ENCODE data around the gene SLC2A11.
"Not testable (repeated sequence)": the region's sequence is repeated elsewhere in the genome, so short reads cannot be mapped to it uniquely, and the experiment has no call there.

The SLC2A11 gene

GRCh38 chr22:23908587-23909205, 51.0 kb downstream of the SLC2A11 start:
- DNase-seq (ENCODE audit: low read depth) = no peak

GRCh38 chr22:23909296-23909898, 51.7 kb downstream of the SLC2A11 start:
- no peak for DNase-seq (ENCODE audit: low read depth)

GRCh38 chr22:23910496-23911190, 53.0 kb downstream of the SLC2A11 start:
- DNase-seq (ENCODE audit: low read depth) = no peak

DNA sequence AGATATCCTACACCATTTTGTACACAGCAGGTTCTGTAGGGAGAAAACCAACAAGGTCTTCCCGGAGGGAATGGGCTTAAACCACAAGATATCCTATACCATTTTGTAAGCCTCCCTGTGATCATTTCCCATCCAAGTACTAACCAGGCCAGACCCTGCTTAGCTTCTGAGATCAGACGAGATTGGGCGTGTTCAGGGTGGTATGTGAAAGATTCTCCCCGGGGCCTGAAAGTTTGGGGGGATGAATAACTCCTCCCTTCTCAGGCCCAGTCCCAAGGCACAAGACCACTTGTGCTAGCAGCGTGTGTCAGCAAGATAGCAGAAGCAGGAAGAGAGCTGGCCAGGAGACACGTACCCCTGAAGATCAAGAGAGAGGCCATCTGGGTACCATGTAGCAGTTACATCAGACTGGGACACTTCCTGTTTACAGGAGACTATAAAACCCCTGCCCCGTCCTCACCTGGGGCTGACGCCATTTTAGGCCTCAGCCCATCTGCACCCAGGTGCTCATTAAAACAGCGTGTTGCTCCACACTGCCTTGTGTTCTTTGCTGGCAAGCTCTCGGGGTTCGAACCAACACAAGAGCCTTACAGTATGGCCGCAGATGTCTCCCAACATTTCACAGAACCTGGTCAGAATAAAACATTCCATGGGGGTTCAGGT, 53.8 kb downstream of the SLC2A11 start:
- DNase-seq (ENCODE audit: low read depth) = no peak

- no peak for DNase-seq (ENCODE audit: low read depth)
Measured at GRCh38 chr22:23912293-23912903, 54.7 kb downstream of the SLC2A11 start.

- no peak for DNase-seq (ENCODE audit: low read depth)
Measured at GRCh38 chr22:23913306-23913660, 55.6 kb downstream of the SLC2A11 start.

DNA sequence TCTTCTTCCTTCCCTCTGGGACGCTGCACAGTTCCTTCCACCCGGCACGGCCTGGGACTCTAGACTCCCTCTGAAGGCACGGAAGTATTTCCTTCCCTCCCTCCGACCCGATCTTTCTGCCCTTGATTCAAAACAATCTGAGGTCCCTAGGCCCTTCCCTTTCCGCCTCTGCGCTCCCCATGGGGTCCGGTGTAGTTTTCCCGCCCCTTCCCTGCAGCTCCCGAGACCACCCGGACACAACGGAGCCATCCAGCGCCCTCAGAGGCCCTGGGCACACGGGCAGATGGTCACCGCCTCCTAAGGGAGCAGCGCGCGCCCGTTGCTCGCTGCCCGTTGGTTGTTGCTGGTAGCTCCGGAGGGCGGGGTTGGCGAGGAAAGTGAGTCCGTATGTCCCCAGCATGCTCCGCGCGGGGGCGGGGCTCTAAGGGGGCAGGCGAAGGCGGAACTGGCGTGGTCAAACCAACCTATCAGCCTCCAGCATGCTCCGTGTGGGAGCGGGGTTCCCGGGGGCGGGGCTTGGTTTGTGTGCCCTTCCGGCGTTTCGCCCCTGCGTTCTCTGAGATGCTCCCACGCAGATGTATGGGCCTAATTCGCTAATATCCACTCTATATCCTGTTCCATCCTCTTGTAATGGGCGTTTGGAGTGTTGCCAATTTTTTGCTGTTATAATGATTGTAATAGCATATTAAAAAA, 56.1 kb downstream of the SLC2A11 start:
- peak; percentile 99 for DNase-seq (ENCODE audit: low read depth)

GRCh38 chr22:23915290-23915689, 57.6 kb downstream of the SLC2A11 start:
- no peak for DNase-seq (ENCODE audit: low read depth)

- not testable (repeated sequence) for DNase-seq (ENCODE audit: low read depth)
Measured at GRCh38 chr22:23920267-23920611, 62.6 kb downstream of the SLC2A11 start.

GRCh38 chr22:23921586-23922201, 64.0 kb downstream of the SLC2A11 start:
- not testable (repeated sequence) for DNase-seq (ENCODE audit: low read depth)

- DNase-seq (ENCODE audit: low read depth) = no peak
Measured at GRCh38 chr22:23922921-23923320, 65.2 kb downstream of the SLC2A11 start.

DNA sequence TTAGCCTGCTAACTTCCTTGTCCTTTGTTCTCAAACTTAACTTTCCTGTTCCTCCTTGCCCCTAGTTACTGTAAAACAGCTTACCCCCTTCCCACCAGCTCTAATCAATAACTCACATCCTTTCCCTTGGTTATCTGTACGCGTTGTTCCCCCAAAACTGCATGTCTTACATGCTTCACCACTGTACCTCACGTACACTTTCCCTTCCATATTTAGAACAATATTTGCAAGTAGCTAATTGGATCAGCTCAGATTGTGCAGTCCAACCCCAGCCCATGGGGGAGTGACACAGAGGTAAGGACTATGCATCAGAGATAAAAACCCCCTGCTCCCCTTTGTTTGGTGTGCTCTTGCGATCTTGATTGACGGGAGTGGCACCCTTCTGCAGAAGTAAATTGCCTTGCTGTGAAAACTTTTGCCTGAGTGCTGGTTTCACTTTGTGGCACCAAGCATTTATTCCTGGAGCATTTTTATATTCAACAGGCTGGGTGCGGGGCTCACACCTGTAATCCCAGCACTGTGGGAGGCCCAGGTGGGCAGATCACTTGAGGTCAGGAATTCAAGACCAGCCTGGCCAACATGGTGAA, 67.4 kb downstream of the SLC2A11 start:
- no peak for DNase-seq (ENCODE audit: low read depth)

DNA sequence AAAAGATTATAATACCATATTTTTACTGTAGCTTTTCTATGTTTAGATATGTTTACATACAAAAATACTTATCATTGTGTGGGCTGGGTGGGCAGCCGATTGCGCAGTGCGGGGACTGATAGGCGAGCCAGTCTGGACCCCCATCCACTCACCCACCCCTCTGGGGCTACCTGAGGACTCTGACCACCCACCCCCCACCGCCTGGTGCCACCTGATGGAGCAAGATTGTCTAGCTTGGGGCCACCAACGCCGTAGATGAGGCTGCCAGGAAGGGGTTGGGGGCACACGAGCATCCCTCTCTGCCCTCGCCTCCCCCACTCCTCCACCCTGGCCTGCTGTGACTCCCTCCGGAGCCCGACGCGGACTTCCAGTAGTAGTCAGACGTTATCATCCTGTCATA, 68.9 kb downstream of the SLC2A11 start:
- no peak for DNase-seq (ENCODE audit: low read depth)
